H1 (cell line): ENCODE results near the gene GJD2.

Experiments
- CEBPB ChIP-seq: IDR thresholded peaks from 2 replicates; pipeline ENCODE4 v1.6.1; 2012; ENCODE audit warnings: low read depth, low read length
- EP300 ChIP-seq, 2 experiments: IDR thresholded peaks; 1 replicate in 1 of 2; 2 replicates in 1 of 2; pipeline ENCODE4 v1.6.1; 2011 to 2012; ENCODE audit warnings: low read depth in 2 of 2, low read length in 2 of 2, mild to moderate bottlenecking in 2 of 2, borderline replicate concordance in 1 of 2, inconsistent platforms in 1 of 2, moderate library complexity in 1 of 2
- MAFK ChIP-seq: IDR thresholded peaks from 2 replicates; pipeline ENCODE4 v1.6.1; 2012; ENCODE audit warnings: low read depth, mild to moderate bottlenecking, improper control_type of control experiment, low read length
- POLR2AphosphoS5 ChIP-seq: IDR thresholded peaks from 2 replicates; pipeline ENCODE4 v1.6.1; 2011; ENCODE audit warnings: low read depth, low read length
- SIRT6 ChIP-seq: IDR thresholded peaks from one replicate; pipeline ENCODE4 v1.7.1; 2012; ENCODE audit warnings: low read length, inconsistent platforms
- SP2 ChIP-seq: IDR thresholded peaks from 2 replicates; pipeline ENCODE4 v1.6.1; 2012; ENCODE audit warnings: mild to moderate bottlenecking, low read length, inconsistent platforms
- TAF1 ChIP-seq: IDR thresholded peaks from 2 replicates; pipeline ENCODE4 v1.6.1; 2011; ENCODE audit warnings: mild to moderate bottlenecking, low read depth, low read length
- TEAD4 ChIP-seq: IDR thresholded peaks from 2 replicates; pipeline ENCODE4 v1.6.1; 2012; ENCODE audit warnings: low read depth, low read length, inconsistent platforms, mixed read lengths
- TF ChIP-seq, protein P1 (sequence below), 3 experiments: IDR thresholded peaks; 1 replicate in 2 of 3; 2 replicates in 1 of 3; pipeline versions ENCODE4 v1.5.1 to v1.6.1; 2011; ENCODE audit warnings: low read length in 3 of 3, mild to moderate bottlenecking in 3 of 3, inconsistent platforms in 2 of 3, low read depth in 1 of 3, moderate library complexity in 1 of 3; ENCODE audit not compliant: insufficient read depth in 1 of 3; ENCODE audit errors: control extremely low read depth in 1 of 3
- TF ChIP-seq, protein P2 (sequence below): IDR thresholded peaks from 2 replicates; pipeline ENCODE4 v1.6.1; 2012; ENCODE audit warnings: inconsistent platforms

DNA sequence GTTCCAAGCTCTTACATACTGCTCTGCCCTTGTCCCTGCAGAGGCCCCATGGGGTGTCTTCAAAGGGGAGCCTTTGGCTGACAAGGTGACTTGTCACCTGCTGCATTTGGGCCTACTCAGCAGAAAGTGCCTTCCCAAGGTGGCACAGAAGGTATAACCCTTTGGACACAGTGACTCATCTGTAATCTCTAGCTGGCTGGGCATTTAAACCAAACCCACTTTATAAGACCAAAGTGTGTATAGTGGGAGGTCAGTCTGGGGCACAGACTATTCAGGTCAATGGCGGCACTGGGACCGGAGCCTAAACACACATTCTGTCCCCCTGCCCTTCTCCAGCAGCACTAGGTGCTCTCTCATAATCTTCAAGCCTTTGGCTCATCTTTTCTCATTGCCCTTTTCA, 35.1 kb downstream of the GJD2 start:
- TF ChIP-seq, protein P1, sequence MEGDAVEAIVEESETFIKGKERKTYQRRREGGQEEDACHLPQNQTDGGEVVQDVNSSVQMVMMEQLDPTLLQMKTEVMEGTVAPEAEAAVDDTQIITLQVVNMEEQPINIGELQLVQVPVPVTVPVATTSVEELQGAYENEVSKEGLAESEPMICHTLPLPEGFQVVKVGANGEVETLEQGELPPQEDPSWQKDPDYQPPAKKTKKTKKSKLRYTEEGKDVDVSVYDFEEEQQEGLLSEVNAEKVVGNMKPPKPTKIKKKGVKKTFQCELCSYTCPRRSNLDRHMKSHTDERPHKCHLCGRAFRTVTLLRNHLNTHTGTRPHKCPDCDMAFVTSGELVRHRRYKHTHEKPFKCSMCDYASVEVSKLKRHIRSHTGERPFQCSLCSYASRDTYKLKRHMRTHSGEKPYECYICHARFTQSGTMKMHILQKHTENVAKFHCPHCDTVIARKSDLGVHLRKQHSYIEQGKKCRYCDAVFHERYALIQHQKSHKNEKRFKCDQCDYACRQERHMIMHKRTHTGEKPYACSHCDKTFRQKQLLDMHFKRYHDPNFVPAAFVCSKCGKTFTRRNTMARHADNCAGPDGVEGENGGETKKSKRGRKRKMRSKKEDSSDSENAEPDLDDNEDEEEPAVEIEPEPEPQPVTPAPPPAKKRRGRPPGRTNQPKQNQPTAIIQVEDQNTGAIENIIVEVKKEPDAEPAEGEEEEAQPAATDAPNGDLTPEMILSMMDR (IDR thresholded peaks at IDR 0.05; ENCODE audit: control extremely low read depth in 1 of 3, insufficient read depth in 1 of 3, low read depth in 1 of 3, low read length in 3 of 3) = no peak
- TF ChIP-seq TAF1 = no peak
- no peak for TF ChIP-seq EP300 (IDR thresholded peaks at IDR 0.05; ENCODE audit: borderline replicate concordance in 1 of 2, low read depth in 2 of 2, low read length in 2 of 2)
- no peak for TF ChIP-seq POLR2AphosphoS5
- no peak for TF ChIP-seq SP2
- no peak for TF ChIP-seq MAFK
- no peak for TF ChIP-seq TEAD4
- no peak for TF ChIP-seq CEBPB
- no peak for TF ChIP-seq SIRT6
- TF ChIP-seq, protein P2, sequence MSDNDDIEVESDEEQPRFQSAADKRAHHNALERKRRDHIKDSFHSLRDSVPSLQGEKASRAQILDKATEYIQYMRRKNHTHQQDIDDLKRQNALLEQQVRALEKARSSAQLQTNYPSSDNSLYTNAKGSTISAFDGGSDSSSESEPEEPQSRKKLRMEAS = no peak
